Measurements from ENCODE around the gene C14orf180.

C14orf180 gene

DNA sequence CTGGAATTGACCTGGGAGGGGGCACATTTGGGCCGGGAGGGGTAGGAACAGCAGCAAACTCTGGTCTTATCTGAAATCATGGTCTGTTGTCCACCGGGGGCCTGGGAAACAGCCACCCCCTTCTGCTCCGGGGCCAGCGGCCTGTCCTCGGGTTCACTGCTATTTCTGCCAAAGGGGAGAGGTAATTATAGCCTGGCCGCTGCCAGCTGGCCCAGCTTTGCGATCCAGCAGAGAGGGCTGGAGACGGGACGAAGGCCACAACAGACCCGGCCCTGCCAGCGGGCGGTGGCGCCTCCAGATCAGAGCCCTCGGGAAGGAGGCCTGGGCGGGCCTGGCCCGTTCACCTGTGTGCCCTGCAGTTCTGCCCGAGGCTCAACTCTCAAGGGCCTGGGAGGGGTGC is at the start of gene C14orf180:
TSS of gene C14orf180 (plus strand) at position 258 of the 400 bp plus-strand sequence. CDS start 6,667 bp downstream, outside the sequence.
- DNase-seq: no peak

DNA sequence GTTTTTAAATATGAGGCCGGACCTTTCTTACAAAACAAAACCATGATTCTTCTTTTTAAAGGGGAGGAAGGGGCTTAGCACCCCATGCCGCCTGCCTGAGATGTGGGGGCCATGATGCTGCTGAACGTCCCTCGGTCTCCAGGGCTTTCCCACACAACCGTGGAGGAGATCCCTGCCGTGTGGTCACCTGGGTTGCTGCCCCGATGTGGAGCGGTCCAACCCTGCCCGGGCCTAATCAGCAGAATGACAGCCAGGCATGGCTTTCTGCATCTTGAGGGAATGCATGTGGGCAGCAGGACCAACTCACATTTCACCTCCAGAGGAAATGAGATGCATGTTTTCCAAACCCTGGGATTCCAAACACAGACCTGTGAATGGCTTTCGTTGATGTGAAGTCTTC is 48.9 kb upstream of the C14orf180 start:
- no peak for DNase-seq

GRCh38 chr14:104531421-104532190 is 48.0 kb upstream of the C14orf180 start:
- no peak for DNase-seq

- DNase-seq: no peak
These were observed 47.4 kb upstream of the C14orf180 start for GRCh38 chr14:104532191-104532555.

DNA sequence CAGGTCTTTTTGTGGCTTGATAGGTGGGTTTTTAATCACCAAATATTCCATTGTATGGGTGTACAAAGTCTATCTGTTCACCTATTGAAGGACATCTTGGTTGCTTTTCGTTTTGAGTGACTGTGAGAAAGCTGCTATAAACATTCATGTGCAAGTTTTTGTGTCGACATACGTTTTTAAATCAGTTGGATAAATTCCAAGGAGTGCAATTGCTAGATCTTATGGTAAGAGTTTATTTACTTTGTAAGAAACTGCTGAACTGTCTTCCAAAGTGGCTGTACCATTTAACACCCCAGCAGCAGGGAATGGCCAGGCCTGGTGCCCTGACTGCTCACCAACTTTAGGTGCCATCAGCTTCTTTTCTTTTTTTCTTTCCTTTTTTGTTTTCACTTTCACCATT is 45.5 kb upstream of the C14orf180 start:
- DNase-seq: no peak

DNA sequence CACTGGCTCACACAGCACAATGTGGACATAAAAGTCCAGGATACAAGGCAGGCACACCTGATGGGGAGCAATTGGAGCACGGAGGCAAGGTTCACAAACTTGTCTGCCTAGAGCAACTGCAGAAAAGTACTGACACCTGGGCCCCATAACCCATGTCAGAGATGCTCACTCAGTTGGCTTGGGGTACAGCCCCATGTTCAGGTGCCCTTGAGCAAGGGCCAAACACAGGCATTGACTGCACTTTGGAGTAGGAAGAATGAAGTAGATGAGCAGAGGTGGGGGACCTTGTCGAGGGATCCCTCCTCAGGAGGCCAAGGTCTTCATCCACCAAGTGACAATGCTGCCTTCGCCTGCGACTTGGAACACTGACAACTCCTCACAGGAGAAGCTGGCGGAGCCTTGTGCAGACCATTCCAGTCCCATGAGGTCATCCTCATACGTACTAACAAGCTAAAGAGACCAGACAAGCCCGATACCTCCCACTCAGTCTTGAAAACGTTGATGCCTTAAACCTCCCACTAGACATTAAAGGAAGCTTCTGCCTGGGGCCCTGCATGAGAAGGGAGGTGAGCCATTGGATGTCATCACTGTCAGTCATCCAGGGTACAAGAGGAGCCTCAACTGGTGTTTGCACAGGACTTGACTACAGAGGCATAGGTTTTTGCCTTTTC is 42.5 kb upstream of the C14orf180 start:
- DNase-seq: no peak

DNA sequence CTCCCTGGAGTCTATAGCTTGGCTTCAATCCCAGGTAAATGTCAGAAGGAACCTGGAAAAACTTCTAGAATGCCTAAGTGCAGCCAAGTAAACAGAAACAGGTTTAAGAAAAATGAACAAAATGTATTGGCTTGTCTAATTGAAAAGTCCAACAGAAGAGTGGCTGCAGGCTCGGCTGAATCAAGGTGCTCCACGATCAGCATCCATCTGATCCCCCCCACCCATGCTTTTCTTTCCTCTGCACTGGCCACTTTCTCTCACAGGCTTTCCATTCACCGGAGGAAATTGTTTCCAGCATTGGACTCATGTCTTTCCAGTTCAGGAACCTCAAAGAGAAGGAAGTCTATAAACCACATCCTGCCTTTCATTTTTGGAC is 42.0 kb upstream of the C14orf180 start:
- DNase-seq: no peak

DNA sequence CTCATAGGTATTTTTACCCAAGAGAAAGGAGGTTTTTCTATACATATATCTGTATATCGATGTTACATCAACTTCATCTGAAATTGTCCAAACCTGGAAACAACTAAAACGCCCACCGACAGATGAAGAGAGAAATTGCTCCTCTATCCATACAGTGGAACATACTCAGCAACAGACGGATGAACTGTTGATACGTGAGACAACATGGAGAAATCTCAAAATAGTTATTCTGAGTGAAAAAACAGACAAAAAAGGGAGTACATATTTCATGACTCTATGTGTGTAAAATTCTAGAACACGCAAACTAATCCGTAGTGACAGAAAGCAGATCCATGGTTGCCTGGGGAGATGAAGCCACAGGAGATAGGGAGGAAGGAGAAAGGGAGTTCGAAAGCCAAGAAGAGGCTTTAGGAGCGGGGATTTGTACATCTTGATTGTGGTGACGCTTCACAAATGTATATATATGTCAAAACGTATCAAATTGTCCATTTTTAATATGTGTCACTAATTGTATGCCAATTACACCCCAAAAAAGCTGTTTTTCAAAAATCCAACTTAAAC is 37.6 kb upstream of the C14orf180 start:
- no peak for DNase-seq

DNA sequence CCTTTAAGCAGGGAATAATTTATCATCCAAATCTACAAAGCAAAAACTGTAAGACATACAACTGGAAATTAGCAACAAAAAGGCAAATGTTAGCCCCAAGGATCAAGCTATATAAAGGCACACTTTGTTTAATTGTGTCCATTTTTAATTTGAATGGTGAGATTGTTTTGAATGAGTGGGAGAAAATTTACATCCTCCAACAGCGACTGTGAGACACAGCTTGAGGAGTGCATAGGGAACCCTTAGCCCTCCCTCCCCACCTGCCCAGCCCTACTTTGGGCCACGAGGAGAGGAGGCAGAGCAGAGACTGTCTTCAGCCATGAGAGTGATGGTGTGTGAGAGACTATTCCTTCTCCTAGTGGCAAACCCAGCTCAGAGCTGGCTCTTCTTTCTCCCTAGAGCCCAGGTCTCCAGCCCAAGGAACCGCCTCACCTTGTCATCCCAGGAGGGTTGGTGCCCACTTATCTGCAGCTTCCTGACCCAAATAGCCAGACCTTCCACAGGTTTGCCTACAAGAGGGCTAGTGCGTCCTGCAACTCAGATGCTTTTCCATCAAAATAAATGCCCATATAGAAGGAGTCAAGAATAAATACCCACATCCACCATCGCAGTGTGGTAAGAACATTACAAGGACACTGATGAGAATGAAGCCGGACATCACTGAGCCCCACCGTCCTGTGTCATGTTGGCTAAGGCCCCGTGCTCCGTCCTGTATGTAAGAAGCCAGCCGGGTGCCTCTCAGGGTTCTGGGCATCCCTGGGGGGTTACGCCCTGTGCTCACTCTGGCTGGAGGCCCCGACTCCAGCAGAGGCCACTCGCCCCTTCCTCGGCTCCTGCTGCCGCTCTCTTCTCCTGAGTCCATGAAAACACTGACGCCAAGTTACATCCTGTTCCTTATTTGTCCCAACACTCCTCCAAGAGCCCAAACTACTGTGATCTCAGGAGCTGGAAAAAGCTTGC is 36.4 kb upstream of the C14orf180 start:
- DNase-seq: no peak

GRCh38 chr14:104544362-104544961 is 35.1 kb upstream of the C14orf180 start:
- no peak for DNase-seq

GRCh38 chr14:104545151-104545941 is 34.2 kb upstream of the C14orf180 start:
- peak; percentile 36 to 52 for DNase-seq

DNA sequence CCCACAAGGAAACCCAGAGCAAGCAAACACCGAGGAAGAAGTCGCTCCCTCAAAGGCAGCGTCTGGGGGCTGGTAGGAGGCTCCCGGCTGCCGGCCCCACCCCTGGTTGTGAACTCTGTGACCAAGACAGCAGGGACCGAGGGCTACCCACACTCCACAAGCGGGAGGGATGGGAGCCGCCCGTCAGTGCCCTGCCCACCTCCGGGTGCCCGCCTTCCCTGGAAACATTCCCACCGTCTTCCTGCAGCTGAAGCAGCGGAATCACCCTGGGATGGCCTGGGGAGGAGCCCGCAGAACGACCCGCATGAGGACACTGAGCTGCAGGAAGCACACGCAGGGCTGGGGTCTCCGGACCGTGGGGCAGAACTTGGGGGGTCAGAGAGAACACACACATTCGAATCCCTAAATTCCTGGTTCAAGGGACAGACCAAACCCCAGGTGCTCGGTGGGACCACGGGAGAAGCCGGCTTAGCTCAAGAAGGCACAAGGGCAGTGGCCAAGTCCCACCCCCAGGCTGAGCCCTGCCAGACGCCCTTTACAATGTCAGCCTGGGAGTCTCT is 33.5 kb upstream of the C14orf180 start:
- DNase-seq: peak; percentile 17 to 26

DNA sequence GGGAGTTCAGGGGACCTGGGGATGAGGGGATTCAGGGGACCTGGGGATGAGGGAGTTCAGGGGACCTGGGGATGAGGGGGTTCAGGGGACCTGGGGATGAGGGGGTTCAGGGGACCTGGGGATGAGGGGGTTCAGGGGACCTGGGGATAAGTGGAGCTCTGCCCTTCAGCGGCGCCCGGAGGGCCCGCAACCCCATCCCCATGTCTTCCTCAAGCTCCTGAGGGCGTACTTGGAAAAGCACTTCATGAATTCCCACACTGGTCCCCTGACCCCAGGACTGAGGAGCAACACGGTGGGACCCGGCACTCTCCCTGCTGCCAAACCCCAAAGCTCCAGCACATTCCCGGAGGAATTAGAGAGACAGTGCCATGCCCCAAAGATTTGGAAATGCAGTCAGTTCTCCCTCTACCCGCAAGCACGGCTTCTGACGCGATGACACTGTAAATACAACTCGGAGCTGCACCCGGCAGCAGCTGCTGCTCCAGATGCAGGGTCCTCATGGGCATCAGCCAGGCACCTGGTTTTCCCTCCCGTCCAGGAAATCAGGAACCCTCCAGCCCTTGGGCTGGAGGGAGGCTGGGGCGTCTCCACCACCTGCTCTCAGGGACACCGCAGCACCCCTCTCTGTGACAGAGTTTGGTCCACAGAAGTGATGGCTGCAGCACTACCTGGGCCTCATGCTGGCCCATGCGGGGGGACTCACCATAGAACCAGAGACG is 32.8 kb upstream of the C14orf180 start:
- DNase-seq: no peak

GRCh38 chr14:104547310-104547997 is 32.1 kb upstream of the C14orf180 start:
- DNase-seq: no peak

GRCh38 chr14:104547998-104548700 is 31.4 kb upstream of the C14orf180 start:
- no peak for DNase-seq

- no peak for DNase-seq
These were observed 30.6 kb upstream of the C14orf180 start for GRCh38 chr14:104548802-104549535.

DNA sequence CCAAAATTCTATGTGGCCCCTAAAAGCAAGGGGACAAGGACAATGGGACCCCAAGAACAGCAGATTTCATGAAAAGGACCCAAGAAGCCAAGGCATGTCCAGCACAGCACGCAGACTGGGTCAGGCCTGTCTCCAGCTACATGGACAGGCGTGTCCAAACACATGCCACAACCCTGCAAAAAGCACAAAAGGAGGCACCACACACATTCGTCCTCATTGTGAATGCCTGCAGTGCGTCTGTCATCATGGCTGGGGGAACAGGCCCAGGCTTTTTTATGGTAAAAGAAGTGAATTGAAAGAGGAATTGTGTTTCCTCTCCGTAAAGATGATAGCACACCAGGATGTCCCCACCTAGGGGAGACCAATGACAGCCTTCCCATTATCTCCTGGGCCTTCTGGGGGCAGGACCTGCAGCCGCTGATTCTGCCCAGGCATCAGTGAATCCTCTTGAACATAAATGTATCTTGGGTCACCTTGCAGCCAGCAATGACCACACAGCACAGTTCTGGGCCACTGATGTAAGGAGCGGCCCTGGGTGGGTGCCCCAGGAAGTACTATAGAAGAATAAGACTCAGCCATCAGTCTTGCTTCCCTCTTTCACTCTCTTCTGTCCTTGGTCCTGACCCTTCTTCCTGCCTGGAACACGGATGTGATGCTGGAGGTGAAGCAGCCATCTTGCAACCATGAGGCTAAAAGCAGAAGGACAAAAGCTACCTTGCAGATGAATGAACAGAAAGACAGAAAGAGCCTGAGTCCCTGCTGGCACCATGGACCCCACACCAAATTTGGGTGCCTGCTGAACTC is 29.8 kb upstream of the C14orf180 start:
- DNase-seq: no peak

DNA sequence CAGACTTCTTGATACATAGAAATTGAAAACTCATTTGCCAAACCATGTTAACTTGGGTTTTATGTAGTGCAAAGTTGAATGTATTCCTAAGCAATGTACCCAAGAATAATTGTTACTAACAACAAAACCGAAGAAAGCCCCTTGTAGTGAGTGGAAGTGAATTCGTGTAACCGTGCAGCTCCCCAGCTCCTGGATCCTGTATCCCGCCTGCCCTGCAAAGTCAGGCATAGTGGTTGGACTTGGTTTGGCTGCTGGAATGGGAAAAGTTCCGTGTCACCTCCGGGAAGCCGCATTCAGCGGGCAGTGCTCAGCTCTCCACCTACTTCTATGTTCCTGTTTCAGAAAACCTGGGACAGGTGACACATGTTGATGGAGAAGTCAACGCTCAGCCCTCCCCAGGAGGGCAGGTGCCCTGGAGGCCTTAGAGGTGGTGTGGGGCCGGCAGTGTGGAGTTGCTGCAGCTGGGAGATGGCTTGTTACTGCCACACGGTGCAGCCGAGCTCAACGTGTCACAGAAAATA is 29.2 kb upstream of the C14orf180 start:
- DNase-seq: no peak

All from NCI-H2081 (cell line).